OCI-LY3 (cell line): Measurements from ENCODE around the gene UBASH3A.

Experiments used
- H2AFZ ChIP-seq: fragments of 200-600, 300-600 bp; shearing (Covaris generic); 2 replicates; pipeline ENCODE4 v1.6.0; 2014; ENCODE audit warnings: antibody characterized with exemption, low read depth, low read length
- H3K27ac ChIP-seq: fragments of 200-600, 300-600 bp; sonication (generic); 2 replicates; pipeline ENCODE4 v1.5.1; 2014; ENCODE audit warnings: mild to moderate bottlenecking, low read length, moderate library complexity, mixed read lengths
- H3K27me3 ChIP-seq: fragments of 200-600, 300-600 bp; sonication (generic); 2 replicates; pipeline ENCODE4 v1.6.1; 2014; ENCODE audit warnings: low read depth, low read length, mixed read lengths
- H3K36me3 ChIP-seq: fragments of 200-600, 300-600 bp; sonication (generic); replicated peaks from 2 replicates; pipeline ENCODE3; 2014; ENCODE audit warnings: low read depth, low read length, mixed read lengths
- H3K4me1 ChIP-seq: fragments of 300-600, 200-600 bp; sonication (generic); 2 replicates; pipeline ENCODE4 v1.6.1; 2014; ENCODE audit warnings: low read length, mixed read lengths
- H3K4me2 ChIP-seq: fragments of 200-600, 300-600 bp; sonication (generic); 2 replicates; pipeline ENCODE4 v1.6.1; 2014; ENCODE audit warnings: low read length, mixed read lengths
- H3K4me3 ChIP-seq: fragments of 300-600, 200-600 bp; sonication (generic); 2 replicates; pipeline ENCODE4 v1.5.1; 2014; ENCODE audit warnings: antibody characterized with exemption, mild to moderate bottlenecking, low read length, moderate library complexity
- H3K79me2 ChIP-seq: fragments of 300-600, 200-600 bp; shearing (Covaris generic); 2 replicates; pipeline ENCODE4 v1.6.1; 2014; ENCODE audit warnings: mild to moderate bottlenecking, low read length, mixed read lengths
- H3K9ac ChIP-seq: fragments of 300-600, 200-600 bp; shearing (Covaris generic); 2 replicates; pipeline ENCODE4 v1.6.0; 2014; ENCODE audit warnings: mild to moderate bottlenecking, low read length, moderate library complexity
- H3K9me3 ChIP-seq: fragments of 200-600, 300-600 bp; shearing (Covaris generic); 2 replicates; pipeline ENCODE4 v1.6.1; 2014; ENCODE audit warnings: low read length, mixed read lengths; ENCODE audit not compliant: insufficient read depth
- H4K20me1 ChIP-seq: fragments of 200-600, 300-600 bp; sonication (generic); 2 replicates; pipeline ENCODE4 v1.6.1; 2016; ENCODE audit warnings: low read length, mixed read lengths; ENCODE audit not compliant: insufficient read depth
- EZH2phosphoT487 ChIP-seq: fragments of 200-600 bp; shearing (Covaris generic); IDR thresholded peaks from 2 replicates; pipeline ENCODE4 v1.6.1; 2018; ENCODE audit warnings: antibody characterized with exemption, mixed run types, low read depth
- TF ChIP-seq, protein P1 (sequence below): fragments of 200-600, 300-600 bp; sonication (generic); IDR thresholded peaks from 2 replicates; pipeline ENCODE4 v1.5.1; 2014; ENCODE audit warnings: antibody characterized with exemption, low read length, low read depth

Gene UBASH3A

DNA sequence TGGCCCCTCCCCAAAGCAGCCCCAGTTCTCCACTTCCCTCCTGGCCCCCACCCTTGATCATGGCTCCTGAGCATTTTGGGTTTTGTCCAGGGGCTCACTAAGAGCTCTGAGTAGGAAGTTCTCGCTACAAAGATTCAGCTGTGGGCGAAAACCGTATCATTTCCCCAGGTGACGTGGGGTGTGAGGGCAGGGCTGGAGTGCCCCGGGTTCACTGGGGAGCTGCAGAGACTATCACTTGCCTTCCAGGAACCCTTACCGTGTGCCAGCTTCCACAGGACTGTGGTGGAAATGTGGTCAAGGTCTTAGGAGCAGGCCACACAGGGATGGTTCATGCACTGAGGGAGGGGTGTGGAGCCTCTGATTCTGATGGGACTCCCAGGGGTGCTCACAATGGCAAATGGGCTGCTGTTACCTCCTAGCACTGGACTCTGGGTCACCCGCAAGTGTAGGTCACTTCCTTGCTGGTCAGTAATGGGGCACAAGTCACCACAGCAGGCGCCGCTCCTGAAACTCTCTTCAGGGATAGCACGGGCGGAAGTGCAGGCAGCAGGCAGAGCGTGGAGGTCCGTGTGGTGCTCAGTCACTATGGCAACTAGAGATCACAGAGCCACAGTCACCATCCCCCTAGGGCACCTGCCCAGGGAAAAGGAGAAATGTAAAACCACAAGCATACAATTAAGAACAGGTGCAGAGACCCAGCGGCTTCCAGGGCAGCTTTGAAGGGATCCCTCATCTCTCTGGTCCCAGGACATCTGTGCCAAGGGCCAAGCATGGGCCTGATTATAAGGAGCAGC lies 56.9 kb downstream of the UBASH3A start:
- peak overlapping the region; percentile 97 for H3K27ac ChIP-seq
- H3K9me3 ChIP-seq, result no peaks in the 10 kb centered on the region
- no peak overlapping the region for H2AFZ ChIP-seq
- H3K79me2 ChIP-seq, result no peaks in the 10 kb centered on the region
- no peaks in the 10 kb centered on the region for H3K27me3 ChIP-seq
- peaks cover 76% of the 10 kb centered on the region for H3K4me1 ChIP-seq
- H3K4me2 ChIP-seq, result peak overlapping the region; percentile 99
- peak overlapping the region; percentile 78 for H3K4me3 ChIP-seq
- H3K36me3 ChIP-seq, result peaks cover 3% of the 10 kb centered on the region
- H3K9ac ChIP-seq, result peak overlapping the region; percentile 87
- TF ChIP-seq EZH2phosphoT487, result no peak
- TF ChIP-seq, protein P1, sequence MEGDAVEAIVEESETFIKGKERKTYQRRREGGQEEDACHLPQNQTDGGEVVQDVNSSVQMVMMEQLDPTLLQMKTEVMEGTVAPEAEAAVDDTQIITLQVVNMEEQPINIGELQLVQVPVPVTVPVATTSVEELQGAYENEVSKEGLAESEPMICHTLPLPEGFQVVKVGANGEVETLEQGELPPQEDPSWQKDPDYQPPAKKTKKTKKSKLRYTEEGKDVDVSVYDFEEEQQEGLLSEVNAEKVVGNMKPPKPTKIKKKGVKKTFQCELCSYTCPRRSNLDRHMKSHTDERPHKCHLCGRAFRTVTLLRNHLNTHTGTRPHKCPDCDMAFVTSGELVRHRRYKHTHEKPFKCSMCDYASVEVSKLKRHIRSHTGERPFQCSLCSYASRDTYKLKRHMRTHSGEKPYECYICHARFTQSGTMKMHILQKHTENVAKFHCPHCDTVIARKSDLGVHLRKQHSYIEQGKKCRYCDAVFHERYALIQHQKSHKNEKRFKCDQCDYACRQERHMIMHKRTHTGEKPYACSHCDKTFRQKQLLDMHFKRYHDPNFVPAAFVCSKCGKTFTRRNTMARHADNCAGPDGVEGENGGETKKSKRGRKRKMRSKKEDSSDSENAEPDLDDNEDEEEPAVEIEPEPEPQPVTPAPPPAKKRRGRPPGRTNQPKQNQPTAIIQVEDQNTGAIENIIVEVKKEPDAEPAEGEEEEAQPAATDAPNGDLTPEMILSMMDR, result no peak
- no peaks in the 10 kb centered on the region for H4K20me1 ChIP-seq

DNA sequence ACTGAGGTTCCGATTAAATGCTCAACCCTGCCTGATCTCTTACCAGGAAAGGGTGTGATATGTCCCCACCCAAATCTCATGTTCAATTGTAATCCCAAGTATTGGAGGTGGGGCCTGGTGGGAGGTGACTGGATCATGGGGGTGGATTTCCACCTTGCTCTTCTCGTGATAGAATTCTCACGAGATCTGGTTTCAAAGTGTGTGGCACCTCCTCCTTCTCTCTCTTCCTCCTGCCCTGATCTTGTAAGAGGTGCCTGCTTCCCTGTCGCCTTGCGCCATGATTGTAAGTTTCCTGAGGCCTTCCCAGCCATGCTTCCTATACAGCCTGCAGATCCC lies 57.5 kb downstream of the UBASH3A start:
- Histone ChIP-seq H2AFZ (no peak overlapping the region), H3K4me3 (peak overlapping the region; percentile 78), H3K27me3 (no peaks in the 10 kb centered on the region), H3K9ac (peak overlapping the region; percentile 85), H3K27ac (peak overlapping the region; percentile 97), H3K4me2 (peak overlapping the region; percentile 99), H3K4me1 (peaks cover 81% of the 10 kb centered on the region), H3K36me3 (peaks cover 3% of the 10 kb centered on the region), H4K20me1 (no peaks in the 10 kb centered on the region), H3K79me2 (no peaks in the 10 kb centered on the region), H3K9me3 (no peaks in the 10 kb centered on the region)
- TF ChIP-seq, protein P1, result no peak
- TF ChIP-seq EZH2phosphoT487, result no peak

DNA sequence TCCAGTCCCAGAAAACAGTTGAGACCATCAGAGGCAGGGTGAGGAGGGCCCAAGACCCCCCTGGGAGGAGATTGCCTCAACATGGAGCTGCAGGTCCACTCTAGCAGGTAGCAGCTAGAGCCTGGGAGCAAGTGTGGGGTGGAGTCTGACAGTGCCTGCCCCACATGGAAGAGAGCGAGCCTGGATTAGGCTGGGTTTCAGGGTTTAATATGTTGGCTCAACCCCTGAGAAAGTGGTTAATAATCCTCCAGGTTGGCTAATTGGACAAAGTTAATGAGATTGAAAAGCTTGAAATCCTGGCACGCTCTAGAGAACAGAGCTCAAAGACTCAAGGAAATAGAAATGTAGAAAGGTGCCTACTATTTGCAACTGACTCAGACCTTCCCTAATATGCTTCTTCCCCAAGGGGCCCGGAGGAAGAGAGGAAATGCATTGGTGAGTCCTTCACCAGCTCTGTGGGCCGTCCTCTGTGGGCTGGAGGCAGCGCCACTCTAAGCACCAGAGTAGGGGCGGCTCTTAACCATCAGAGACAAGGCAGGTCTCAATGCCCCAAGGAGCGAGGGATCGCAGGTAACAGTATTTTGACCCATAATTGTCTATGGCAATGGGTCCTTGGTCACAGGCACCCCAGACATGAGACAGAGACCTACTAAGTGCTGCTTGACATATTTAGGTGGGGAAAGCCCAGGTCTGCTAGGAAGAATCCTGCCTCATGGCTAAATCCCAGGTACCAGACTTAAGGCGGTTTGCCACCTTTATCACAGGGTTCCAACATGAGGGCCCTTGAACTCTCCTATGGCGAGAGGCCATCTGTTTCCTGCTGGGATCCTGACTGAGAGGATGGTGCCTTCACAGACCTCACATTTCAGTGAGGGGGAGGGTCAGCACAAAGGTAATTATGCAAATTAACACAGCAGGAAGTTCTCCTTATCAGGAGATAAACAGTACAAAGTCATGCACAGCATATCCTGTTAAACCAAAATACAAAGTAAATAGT lies 58.5 kb downstream of the UBASH3A start:
- H3K27ac ChIP-seq, result peak overlapping the region; percentile 97
- TF ChIP-seq, protein P1, result no peak
- no peak for TF ChIP-seq EZH2phosphoT487

More for the DNA sequence above, 58.5 kb downstream of the UBASH3A start:
- H3K9ac ChIP-seq, result peak overlapping the region; percentile 85
- no peaks in the 10 kb centered on the region for H3K79me2 ChIP-seq
- no peaks in the 10 kb centered on the region for H4K20me1 ChIP-seq
- no peaks in the 10 kb centered on the region for H3K9me3 ChIP-seq
- no peaks in the 10 kb centered on the region for H3K27me3 ChIP-seq
- H3K4me3 ChIP-seq, result peak overlapping the region; percentile 78
- peak overlapping the region; percentile 99 for H3K4me2 ChIP-seq
- peaks cover 86% of the 10 kb centered on the region for H3K4me1 ChIP-seq
- peaks cover 3% of the 10 kb centered on the region for H3K36me3 ChIP-seq
- H2AFZ ChIP-seq, result no peak overlapping the region
